ENCODE results near the gene SMIM14.

SMIM14 gene

GRCh38 chr4:39502019-39502663 lies 136.5 kb downstream of the SMIM14 start:
- DNase-seq = no peak
- no peak for ATAC-seq

GRCh38 chr4:39498727-39499020 lies 140.0 kb downstream of the SMIM14 start:
- no peak for ATAC-seq

GRCh38 chr4:39497909-39498726 lies 140.5 kb downstream of the SMIM14 start:
- no peak for ATAC-seq
- DNase-seq = no peak

More at GRCh38 chr4:39498727-39499020, 140.0 kb downstream of the SMIM14 start:
- DNase-seq = no peak
